Osteoblast (primary cell): Measurements from ENCODE around the gene TRIM67. TPM values are rescaled to one million over a fixed set of nuclear protein-coding genes. Genes with fewer than 3 reads are reported as not detected.

Experiments
- DNase-seq: peaks from one replicate; pipeline ENCODE4 v3.0.0; 2011; ENCODE audit warnings: low spot score, mixed read lengths; ENCODE audit not compliant: insufficient read length; ENCODE audit errors: missing footprints
- H2AFZ ChIP-seq: 2 replicates; pipeline ENCODE4 v1.6.0; 2011; ENCODE audit warnings: mild to moderate bottlenecking, low read length
- H3K27ac ChIP-seq: 2 replicates; pipeline ENCODE4 v1.5.1; 2011; ENCODE audit warnings: mild to moderate bottlenecking, low read depth, low read length, moderate library complexity
- H3K27me3 ChIP-seq: 2 replicates; pipeline ENCODE4 v1.6.0; 2012; ENCODE audit warnings: mild to moderate bottlenecking, control low read depth, inconsistent platforms, low read length, moderate library complexity; ENCODE audit not compliant: insufficient read depth
- H3K36me3 ChIP-seq: 2 replicates; pipeline ENCODE4 v1.5.1; 2011; ENCODE audit warnings: mild to moderate bottlenecking, low read length, control low read depth, moderate library complexity; ENCODE audit not compliant: insufficient read depth
- H3K4me1 ChIP-seq: 2 replicates; pipeline ENCODE4 v1.5.1; 2011; ENCODE audit warnings: mild to moderate bottlenecking, low read length, control low read depth, moderate library complexity; ENCODE audit not compliant: insufficient read depth
- H3K4me2 ChIP-seq: 2 replicates; pipeline ENCODE4 v1.6.0; 2011; ENCODE audit warnings: mild to moderate bottlenecking, low read length; ENCODE audit not compliant: insufficient read depth
- H3K4me3 ChIP-seq: fragments of 200-600 bp; sonication (generic); 3 replicates; pipeline ENCODE4 v1.5.1; 2012; ENCODE audit warnings: mild to moderate bottlenecking, low read length, inconsistent platforms; ENCODE audit not compliant: insufficient read depth
- H3K79me2 ChIP-seq: 2 replicates; pipeline ENCODE4 v1.6.0; 2012; ENCODE audit warnings: mild to moderate bottlenecking, low read length, control low read depth, inconsistent platforms; ENCODE audit not compliant: insufficient read depth
- H3K9me3 ChIP-seq: 2 replicates; pipeline ENCODE4 v1.5.1; 2011; ENCODE audit warnings: low read depth, low read length, control low read depth
- H4K20me1 ChIP-seq: 2 replicates; pipeline ENCODE4 v1.6.0; 2012; ENCODE audit warnings: mild to moderate bottlenecking, low read length, control low read depth; ENCODE audit not compliant: insufficient read depth
- total RNA-seq: library from RNA; depleted of rRNA; stranded (reverse); fragments of >200 nt; gene quantifications from 2 replicates; pipeline ENCODE4 v1.2.3, GENCODE V29; 2012
- TF ChIP-seq, protein P1 (sequence below): IDR thresholded peaks from 2 replicates; pipeline ENCODE4 v1.5.1; 2011; ENCODE audit warnings: mild to moderate bottlenecking, low read depth, low read length, moderate library complexity; ENCODE audit errors: extremely low read depth

Gene TRIM67
- total RNA-seq, 1 donor: 0.36 TPM

GRCh38 chr1:231190456-231190855, 28.6 kb downstream of the TRIM67 start:
- no peaks in the 10 kb centered on the region for H3K36me3 ChIP-seq
- H3K79me2 ChIP-seq: no peaks in the 10 kb centered on the region
- no peak overlapping the region for H3K4me3 ChIP-seq
- DNase-seq: no peak
- no peak overlapping the region for H3K27ac ChIP-seq
- H2AFZ ChIP-seq: no peak overlapping the region
- no peaks in the 10 kb centered on the region for H3K4me1 ChIP-seq
- H4K20me1 ChIP-seq: no peaks in the 10 kb centered on the region
- H3K9me3 ChIP-seq: no peaks in the 10 kb centered on the region
- H3K4me2 ChIP-seq: no peak overlapping the region
- TF ChIP-seq, protein P1, sequence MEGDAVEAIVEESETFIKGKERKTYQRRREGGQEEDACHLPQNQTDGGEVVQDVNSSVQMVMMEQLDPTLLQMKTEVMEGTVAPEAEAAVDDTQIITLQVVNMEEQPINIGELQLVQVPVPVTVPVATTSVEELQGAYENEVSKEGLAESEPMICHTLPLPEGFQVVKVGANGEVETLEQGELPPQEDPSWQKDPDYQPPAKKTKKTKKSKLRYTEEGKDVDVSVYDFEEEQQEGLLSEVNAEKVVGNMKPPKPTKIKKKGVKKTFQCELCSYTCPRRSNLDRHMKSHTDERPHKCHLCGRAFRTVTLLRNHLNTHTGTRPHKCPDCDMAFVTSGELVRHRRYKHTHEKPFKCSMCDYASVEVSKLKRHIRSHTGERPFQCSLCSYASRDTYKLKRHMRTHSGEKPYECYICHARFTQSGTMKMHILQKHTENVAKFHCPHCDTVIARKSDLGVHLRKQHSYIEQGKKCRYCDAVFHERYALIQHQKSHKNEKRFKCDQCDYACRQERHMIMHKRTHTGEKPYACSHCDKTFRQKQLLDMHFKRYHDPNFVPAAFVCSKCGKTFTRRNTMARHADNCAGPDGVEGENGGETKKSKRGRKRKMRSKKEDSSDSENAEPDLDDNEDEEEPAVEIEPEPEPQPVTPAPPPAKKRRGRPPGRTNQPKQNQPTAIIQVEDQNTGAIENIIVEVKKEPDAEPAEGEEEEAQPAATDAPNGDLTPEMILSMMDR: no peak
- H3K27me3 ChIP-seq: peaks cover 2% of the 10 kb centered on the region

- TF ChIP-seq, protein P1: no peak
- H3K9me3 ChIP-seq: no peaks in the 10 kb centered on the region
- no peak overlapping the region for H2AFZ ChIP-seq
- no peaks in the 10 kb centered on the region for H3K79me2 ChIP-seq
- peak; percentile 79 for DNase-seq
- H3K4me3 ChIP-seq: no peak overlapping the region
- H3K27ac ChIP-seq: no peak overlapping the region
- no peak overlapping the region for H3K4me2 ChIP-seq
- no peaks in the 10 kb centered on the region for H3K4me1 ChIP-seq
- H4K20me1 ChIP-seq: no peaks in the 10 kb centered on the region
- no peaks in the 10 kb centered on the region for H3K27me3 ChIP-seq
- H3K36me3 ChIP-seq: no peaks in the 10 kb centered on the region
Observed at GRCh38 chr1:231192620-231193163, 30.8 kb downstream of the TRIM67 start.

DNA sequence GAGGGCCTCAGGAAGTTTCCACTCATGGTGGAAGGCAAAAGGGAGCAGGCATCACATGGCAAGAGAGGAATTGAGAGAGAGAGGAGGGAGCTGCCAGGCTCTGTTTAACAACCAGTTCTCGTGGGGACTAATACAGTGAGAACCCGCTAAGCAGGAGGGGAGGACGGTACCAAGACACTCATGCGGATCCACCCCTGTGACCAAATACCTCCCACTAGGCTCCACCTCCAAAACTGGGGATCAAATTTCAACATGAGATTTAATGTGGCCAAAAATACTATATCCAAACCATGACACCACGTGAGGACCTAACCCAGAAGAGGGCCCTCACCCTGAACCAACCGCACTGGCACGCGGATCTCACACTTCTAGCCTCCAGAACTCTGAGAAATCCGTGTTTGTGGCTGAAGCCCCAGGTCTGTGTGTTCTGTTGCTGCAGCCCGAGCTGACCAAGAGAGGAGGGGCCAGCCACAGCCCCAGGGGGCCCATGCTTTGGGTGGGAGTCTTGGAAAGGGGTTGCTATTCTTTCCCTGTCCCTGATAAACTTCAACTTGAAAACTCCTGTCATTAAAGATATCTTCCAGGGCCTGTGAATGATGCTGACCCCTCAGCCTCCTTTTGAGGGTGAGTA, 32.0 kb downstream of the TRIM67 start:
- no peaks in the 10 kb centered on the region for H4K20me1 ChIP-seq
- H3K4me1 ChIP-seq: no peaks in the 10 kb centered on the region
- no peak overlapping the region for H3K4me2 ChIP-seq
- H3K36me3 ChIP-seq: no peaks in the 10 kb centered on the region
- TF ChIP-seq, protein P1: no peak
- H2AFZ ChIP-seq: no peak overlapping the region
- H3K27me3 ChIP-seq: no peaks in the 10 kb centered on the region
- no peak for DNase-seq
- H3K27ac ChIP-seq: no peak overlapping the region
- no peak overlapping the region for H3K4me3 ChIP-seq
- H3K79me2 ChIP-seq: no peaks in the 10 kb centered on the region
- no peaks in the 10 kb centered on the region for H3K9me3 ChIP-seq

DNA sequence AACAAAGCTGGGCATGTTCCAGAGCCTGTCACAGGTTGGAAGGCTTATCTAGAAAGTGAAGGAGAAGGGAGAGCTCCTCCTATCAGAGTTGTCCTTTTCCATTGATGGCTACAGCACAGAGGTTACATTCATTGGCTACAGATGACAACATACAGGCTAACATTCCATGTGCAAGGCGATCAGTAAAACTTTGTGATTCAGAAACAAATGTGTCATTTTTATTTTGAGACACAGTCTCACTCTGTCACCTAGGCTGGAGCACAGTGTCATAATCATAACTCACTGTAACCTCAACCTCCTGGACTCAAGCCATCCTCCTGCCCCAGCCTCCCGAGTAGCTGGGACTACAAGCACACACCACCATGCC, 32.6 kb downstream of the TRIM67 start:
- Histone ChIP-seq H3K79me2 (no peaks in the 10 kb centered on the region), H2AFZ (no peak overlapping the region), H3K4me1 (no peaks in the 10 kb centered on the region), H3K4me3 (no peak overlapping the region), H3K27ac (no peak overlapping the region), H3K4me2 (no peak overlapping the region), H3K27me3 (no peaks in the 10 kb centered on the region), H4K20me1 (no peaks in the 10 kb centered on the region), H3K9me3 (no peaks in the 10 kb centered on the region), H3K36me3 (no peaks in the 10 kb centered on the region)
- TF ChIP-seq, protein P1: no peak
- DNase-seq: no peak
